K562 (cell line): Measurements from ENCODE around the gene PEDS1. TPM values are rescaled to one million over a fixed set of nuclear protein-coding genes. Genes with fewer than 3 reads are reported as not detected.

Experiments
- CBX1 ChIP-seq: sonication (generic); IDR thresholded peaks from 2 replicates; pipeline ENCODE4 v1.6.1; 2016; ENCODE audit warnings: antibody characterized with exemption, low read depth, mild to moderate bottlenecking
- E2F6 ChIP-seq, 2 experiments: IDR thresholded peaks; 2 replicates each; pipeline ENCODE4 v1.6.1; 2011; ENCODE audit warnings: borderline replicate concordance in 1 of 2, control low read depth in 1 of 2, low read depth in 1 of 2, low read length in 1 of 2, mild to moderate bottlenecking in 1 of 2, mixed read lengths in 1 of 2, moderate library complexity in 1 of 2; ENCODE audit not compliant: insufficient read depth in 1 of 2, insufficient read length in 1 of 2, poor library complexity in 1 of 2, severe bottlenecking in 1 of 2; ENCODE audit errors: extremely low read depth in 1 of 2
- EGR1 ChIP-seq: fragments of 450-650 bp; conservative IDR thresholded peaks from 2 replicates; pipeline ENCODE4 v1.6.1; 2017; ENCODE audit warnings: mild to moderate bottlenecking
- FOXP1 ChIP-seq: sonication (generic); formaldehyde crosslinking; IDR thresholded peaks from 2 replicates; pipeline ENCODE4 v1.8.0; 2022; ENCODE audit warnings: mild to moderate bottlenecking, missing genetic modification reagents
- ILF3 ChIP-seq: fragments of 450-650 bp; IDR thresholded peaks from 2 replicates; pipeline ENCODE4 v1.6.1; 2018; ENCODE audit warnings: antibody characterized with exemption, mild to moderate bottlenecking, moderate library complexity, borderline replicate concordance
- KDM5B ChIP-seq: fragments of 200-600 bp; sonication (generic); IDR thresholded peaks from 2 replicates; pipeline ENCODE4 v1.6.1; 2012; ENCODE audit warnings: low read depth, mild to moderate bottlenecking, moderate library complexity, low read length, control low read depth, inconsistent platforms; ENCODE audit not compliant: insufficient replicate concordance
- MAX ChIP-seq: sonication (generic); formaldehyde crosslinking; IDR thresholded peaks from 2 replicates; pipeline ENCODE4 v1.9.0; 2022; ENCODE audit warnings: mild to moderate bottlenecking, missing genetic modification reagents
- MBD2 ChIP-seq: sonication (generic); IDR thresholded peaks from 2 replicates; pipeline ENCODE4 v1.6.1; 2016; ENCODE audit warnings: low read depth, borderline replicate concordance
- SLC30A9 ChIP-seq: fragments of 250-450 bp; sonication (Bioruptor Pico); IDR thresholded peaks from 2 replicates; pipeline ENCODE4 v1.8.0; 2022; ENCODE audit warnings: mild to moderate bottlenecking, moderate library complexity
- SPI1 ChIP-seq: IDR thresholded peaks from 2 replicates; pipeline ENCODE4 v1.6.1; 2011; ENCODE audit warnings: low read depth, low read length, control low read depth, borderline replicate concordance
- SRF ChIP-seq, 2 experiments: fragments of 250-450, 450-650 bp in 1 of 2; sonication (Bioruptor Pico) in 1 of 2; sonication (generic) in 1 of 2; formaldehyde crosslinking; IDR thresholded peaks; 2 replicates each; pipeline versions ENCODE4 v1.5.0 to v1.5.1; 2020 to 2022; ENCODE audit warnings: mild to moderate bottlenecking in 1 of 2, missing genetic modification reagents in 1 of 2
- TAL1 ChIP-seq: fragments of 450-650 bp; IDR thresholded peaks from 2 replicates; pipeline ENCODE4 v1.6.1; 2016; ENCODE audit warnings: mild to moderate bottlenecking
- TBP ChIP-seq: optimal IDR thresholded peaks from 2 replicates; pipeline ENCODE3; 2011; ENCODE audit warnings: low read depth, low read length, improper control_type of control experiment
- ZBTB2 ChIP-seq: fragments of 450-650 bp; IDR thresholded peaks from 2 replicates; pipeline ENCODE4 v1.6.1; 2016; ENCODE audit warnings: antibody characterized with exemption
- ZC3H8 ChIP-seq: fragments of 450-650 bp; IDR thresholded peaks from 2 replicates; pipeline ENCODE4 v1.6.1; 2017
- ZNF197 ChIP-seq: fragments of 200-800 bp; sonication (Bioruptor generic); IDR thresholded peaks from 2 replicates; pipeline ENCODE4 v1.6.1; 2016; ENCODE audit warnings: low read depth, missing genetic modification characterization, missing compliant biosample characterization
- ZNF274 ChIP-seq: IDR thresholded peaks from 2 replicates; pipeline ENCODE4 v1.6.1; 2011; ENCODE audit warnings: low read depth, mild to moderate bottlenecking, low read length, moderate library complexity, borderline replicate concordance
- ZNF3 ChIP-seq: fragments of 250-450 bp; sonication (Bioruptor Pico); IDR thresholded peaks from 2 replicates; pipeline ENCODE4 v1.5.0; 2021; ENCODE audit warnings: mild to moderate bottlenecking, moderate library complexity
- ZNF444 ChIP-seq: fragments of 250-450 bp; sonication (Bioruptor Pico); IDR thresholded peaks from 2 replicates; pipeline ENCODE4 v1.4.0; 2020; ENCODE audit warnings: mild to moderate bottlenecking, moderate library complexity
- ZNF512 ChIP-seq: IDR thresholded peaks from 2 replicates; pipeline ENCODE4 v1.6.1; 2016; ENCODE audit warnings: missing genetic modification characterization, missing compliant biosample characterization
- ZNF551 ChIP-seq: fragments of 250-450 bp; sonication (Bioruptor Pico); IDR thresholded peaks from 2 replicates; pipeline ENCODE4 v1.5.0; 2021; ENCODE audit warnings: mild to moderate bottlenecking, moderate library complexity
- polyA plus RNA-seq, 8 experiments: library from polyadenylated mRNA; depleted of rRNA in 4 of 8; stranded (reverse) in 5 of 8; unstranded in 3 of 8; fragments of >200 nt; fragmentation: Nextera tagmentation in 2 of 8; fragmentation: Illumina TruSeq in 1 of 8; extraction: Ambion mirVana in 2 of 8; extraction: Trizol in 1 of 8; gene quantifications; 2 replicates each; pipeline versions ENCODE4 v1.2.1 to v1.2.3, GENCODE V29; 2011 to 2014; ENCODE audit warnings: inconsistent platforms in 1 of 8, missing spikeins in 1 of 8
- total RNA-seq, 7 experiments: library from RNA; depleted of rRNA in 6 of 7; stranded (reverse); fragments of >200 nt in 6 of 7; fragmentation: Illumina TruSeq in 2 of 7; extraction: Trizol in 2 of 7; gene quantifications; 2 replicates each; pipeline versions ENCODE4 v1.2.1 to v1.2.3, GENCODE V29; 2011 to 2021; ENCODE audit warnings: low replicate concordance in 1 of 7
- TF ChIP-seq, protein P1 (sequence below): sonication (generic); formaldehyde crosslinking; IDR thresholded peaks from 2 replicates; pipeline ENCODE4 v1.8.0; 2023; ENCODE audit warnings: mild to moderate bottlenecking, missing genetic modification reagents

The PEDS1 gene
- total and polyA plus RNA-seq, 9 of the 15 experiments (the other 6 are each of a cell fraction or from before 2014, with no cell fraction given): 2.9 to 38.5 (median 24.2) TPM

- TF ChIP-seq ZNF512 (tag) (no peak), SLC30A9 (no peak), TBP (no peak), ILF3 (no peak), MAX (CRISPR knock-in tag) (peak; percentile 59; the same call in 1 of the 2 replicates), SRF (CRISPR knock-in tag; IDR thresholded peaks at IDR 0.05) (no peak), ZNF197 (CRISPR knock-in tag) (no peak), ZNF444 (CRISPR knock-in tag) (no peak), MBD2 (no peak), E2F6 (IDR thresholded peaks at IDR 0.05; ENCODE audit: borderline replicate concordance in 1 of 2, extremely low read depth in 1 of 2, insufficient read depth in 1 of 2, insufficient read length in 1 of 2, low read depth in 1 of 2, low read length in 1 of 2, poor library complexity in 1 of 2, severe bottlenecking in 1 of 2) (peak in 1 of 2 experiments; percentile 35), EGR1 (peak; percentile 52; the same call in 1 of the 2 replicates), FOXP1 (CRISPR knock-in tag) (no peak), ZNF3 (no peak), KDM5B (peak; percentile 4), ZNF274 (no peak), TAL1 (no peak), ZC3H8 (no peak), ZNF551 (CRISPR knock-in tag) (no peak), SPI1 (no peak), CBX1 (no peak), ZBTB2 (no peak)
- TF ChIP-seq, protein P1, sequence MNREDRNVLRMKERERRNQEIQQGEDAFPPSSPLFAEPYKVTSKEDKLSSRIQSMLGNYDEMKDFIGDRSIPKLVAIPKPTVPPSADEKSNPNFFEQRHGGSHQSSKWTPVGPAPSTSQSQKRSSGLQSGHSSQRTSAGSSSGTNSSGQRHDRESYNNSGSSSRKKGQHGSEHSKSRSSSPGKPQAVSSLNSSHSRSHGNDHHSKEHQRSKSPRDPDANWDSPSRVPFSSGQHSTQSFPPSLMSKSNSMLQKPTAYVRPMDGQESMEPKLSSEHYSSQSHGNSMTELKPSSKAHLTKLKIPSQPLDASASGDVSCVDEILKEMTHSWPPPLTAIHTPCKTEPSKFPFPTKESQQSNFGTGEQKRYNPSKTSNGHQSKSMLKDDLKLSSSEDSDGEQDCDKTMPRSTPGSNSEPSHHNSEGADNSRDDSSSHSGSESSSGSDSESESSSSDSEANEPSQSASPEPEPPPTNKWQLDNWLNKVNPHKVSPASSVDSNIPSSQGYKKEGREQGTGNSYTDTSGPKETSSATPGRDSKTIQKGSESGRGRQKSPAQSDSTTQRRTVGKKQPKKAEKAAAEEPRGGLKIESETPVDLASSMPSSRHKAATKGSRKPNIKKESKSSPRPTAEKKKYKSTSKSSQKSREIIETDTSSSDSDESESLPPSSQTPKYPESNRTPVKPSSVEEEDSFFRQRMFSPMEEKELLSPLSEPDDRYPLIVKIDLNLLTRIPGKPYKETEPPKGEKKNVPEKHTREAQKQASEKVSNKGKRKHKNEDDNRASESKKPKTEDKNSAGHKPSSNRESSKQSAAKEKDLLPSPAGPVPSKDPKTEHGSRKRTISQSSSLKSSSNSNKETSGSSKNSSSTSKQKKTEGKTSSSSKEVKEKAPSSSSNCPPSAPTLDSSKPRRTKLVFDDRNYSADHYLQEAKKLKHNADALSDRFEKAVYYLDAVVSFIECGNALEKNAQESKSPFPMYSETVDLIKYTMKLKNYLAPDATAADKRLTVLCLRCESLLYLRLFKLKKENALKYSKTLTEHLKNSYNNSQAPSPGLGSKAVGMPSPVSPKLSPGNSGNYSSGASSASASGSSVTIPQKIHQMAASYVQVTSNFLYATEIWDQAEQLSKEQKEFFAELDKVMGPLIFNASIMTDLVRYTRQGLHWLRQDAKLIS: no peak
Observed at GRCh38 chr20:50186987-50187402, 33.5 kb upstream of the PEDS1 start (continued).
